ENCODE data around the gene CA5B. TPM values are rescaled to one million over a fixed set of nuclear protein-coding genes. Genes with fewer than 3 reads are reported as not detected.

The CA5B gene
- polyA plus RNA-seq, 2 of the 4 experiments (the other 2 are of a cell fraction), result 5.2 to 12.5 TPM

DNA sequence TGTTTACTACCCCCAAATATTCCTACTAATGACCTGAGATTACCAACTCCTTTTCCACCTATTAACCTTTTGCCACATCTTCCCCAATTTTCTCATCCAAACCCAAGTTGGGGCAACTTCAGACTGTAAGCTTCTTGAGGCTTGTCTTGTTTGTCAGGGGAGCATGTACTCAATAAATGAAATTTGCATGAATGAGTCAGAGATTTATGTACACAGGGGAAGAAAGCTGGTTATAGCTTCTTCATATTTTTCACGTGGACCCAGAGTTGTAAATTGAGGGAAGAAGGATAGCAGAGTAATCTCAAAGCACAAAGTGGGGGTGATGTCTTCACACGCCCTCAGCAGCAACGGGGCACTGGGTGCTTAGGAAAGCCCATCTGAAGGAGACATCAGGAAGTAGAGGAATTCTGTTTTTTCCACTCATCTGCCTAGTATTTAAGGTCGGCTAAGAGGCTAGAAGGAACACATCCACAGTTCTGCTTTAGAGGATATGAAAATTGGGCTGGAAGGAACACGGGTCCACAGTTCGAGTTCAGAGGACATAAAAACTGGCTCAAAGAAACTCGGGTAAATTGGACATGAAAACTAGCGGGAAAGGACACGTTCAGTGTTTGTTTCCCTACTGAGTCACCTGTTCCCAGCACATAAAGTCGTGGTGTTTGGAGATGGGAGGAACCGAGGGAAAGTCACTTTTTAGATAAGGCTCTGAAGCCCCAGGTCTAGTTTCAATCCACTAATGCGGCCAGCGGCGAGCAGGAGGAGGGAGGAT is 696 bp upstream of the CA5B start:
- POLR2A ChIA-PET, result interaction anchor here (0.7 to 0.9 kb wide), 2 partner anchors 62 to 982 kb away, joined by 3 to 4 read pairs; partner anchors contain the start of gene SYAP1
- ATAC-seq (peak; percentile 12 to 16; a peak in 3 of 6 replicates), DNase-seq (ENCODE audit: low read depth in 1 of 2, low spot score in 1 of 2) (no peak), FAIRE-seq (no peak)
- TF ChIP-seq, protein P1, sequence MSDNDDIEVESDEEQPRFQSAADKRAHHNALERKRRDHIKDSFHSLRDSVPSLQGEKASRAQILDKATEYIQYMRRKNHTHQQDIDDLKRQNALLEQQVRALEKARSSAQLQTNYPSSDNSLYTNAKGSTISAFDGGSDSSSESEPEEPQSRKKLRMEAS (IDR thresholded peaks at IDR 0.05), result no peak
- TF ChIP-seq GATA3 (IDR thresholded peaks at IDR 0.05; ENCODE audit: borderline replicate concordance) (no peak), HOXA7 (CRISPR knock-in tag; IDR thresholded peaks at IDR 0.05) (no peak), CBX8 (IDR thresholded peaks at IDR 0.05) (no peak), TFCP2L1 (CRISPR knock-in tag; IDR thresholded peaks at IDR 0.05) (no peak), ZFP36 (IDR thresholded peaks at IDR 0.05; ENCODE audit: borderline replicate concordance, partially characterized antibody) (no peak), RARB (CRISPR knock-in tag; IDR thresholded peaks at IDR 0.05) (no peak), POLR2A (IDR thresholded peaks at IDR 0.05; ENCODE audit: low read length) (no peak), TP53 (CRISPR knock-in tag; IDR thresholded peaks at IDR 0.05) (no peak), ESRRA (IDR thresholded peaks at IDR 0.05; ENCODE audit: borderline replicate concordance, low read length) (no peak), NFE2L2 (conservative IDR thresholded peaks at IDR 0.05; ENCODE audit: low read length) (no peak), HOXB13 (CRISPR knock-in tag; IDR thresholded peaks at IDR 0.05; ENCODE audit: low read depth) (no peak), CBX2 (IDR thresholded peaks at IDR 0.05; ENCODE audit: borderline replicate concordance, low read depth) (no peak), RAD21 (conservative IDR thresholded peaks at IDR 0.05 in 1 of 2, IDR thresholded peaks at IDR 0.05 in 1 of 2) (no peak)
- TF ChIP-seq, protein P2, sequence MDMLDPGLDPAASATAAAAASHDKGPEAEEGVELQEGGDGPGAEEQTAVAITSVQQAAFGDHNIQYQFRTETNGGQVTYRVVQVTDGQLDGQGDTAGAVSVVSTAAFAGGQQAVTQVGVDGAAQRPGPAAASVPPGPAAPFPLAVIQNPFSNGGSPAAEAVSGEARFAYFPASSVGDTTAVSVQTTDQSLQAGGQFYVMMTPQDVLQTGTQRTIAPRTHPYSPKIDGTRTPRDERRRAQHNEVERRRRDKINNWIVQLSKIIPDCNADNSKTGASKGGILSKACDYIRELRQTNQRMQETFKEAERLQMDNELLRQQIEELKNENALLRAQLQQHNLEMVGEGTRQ (IDR thresholded peaks at IDR 0.05), result no peak
- TF ChIP-seq, protein P3, sequence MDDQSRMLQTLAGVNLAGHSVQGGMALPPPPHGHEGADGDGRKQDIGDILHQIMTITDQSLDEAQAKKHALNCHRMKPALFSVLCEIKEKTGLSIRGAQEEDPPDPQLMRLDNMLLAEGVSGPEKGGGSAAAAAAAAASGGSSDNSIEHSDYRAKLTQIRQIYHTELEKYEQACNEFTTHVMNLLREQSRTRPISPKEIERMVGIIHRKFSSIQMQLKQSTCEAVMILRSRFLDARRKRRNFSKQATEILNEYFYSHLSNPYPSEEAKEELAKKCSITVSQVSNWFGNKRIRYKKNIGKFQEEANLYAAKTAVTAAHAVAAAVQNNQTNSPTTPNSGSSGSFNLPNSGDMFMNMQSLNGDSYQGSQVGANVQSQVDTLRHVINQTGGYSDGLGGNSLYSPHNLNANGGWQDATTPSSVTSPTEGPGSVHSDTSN (IDR thresholded peaks at IDR 0.05), result no peak
- TF ChIP-seq, protein P4, sequence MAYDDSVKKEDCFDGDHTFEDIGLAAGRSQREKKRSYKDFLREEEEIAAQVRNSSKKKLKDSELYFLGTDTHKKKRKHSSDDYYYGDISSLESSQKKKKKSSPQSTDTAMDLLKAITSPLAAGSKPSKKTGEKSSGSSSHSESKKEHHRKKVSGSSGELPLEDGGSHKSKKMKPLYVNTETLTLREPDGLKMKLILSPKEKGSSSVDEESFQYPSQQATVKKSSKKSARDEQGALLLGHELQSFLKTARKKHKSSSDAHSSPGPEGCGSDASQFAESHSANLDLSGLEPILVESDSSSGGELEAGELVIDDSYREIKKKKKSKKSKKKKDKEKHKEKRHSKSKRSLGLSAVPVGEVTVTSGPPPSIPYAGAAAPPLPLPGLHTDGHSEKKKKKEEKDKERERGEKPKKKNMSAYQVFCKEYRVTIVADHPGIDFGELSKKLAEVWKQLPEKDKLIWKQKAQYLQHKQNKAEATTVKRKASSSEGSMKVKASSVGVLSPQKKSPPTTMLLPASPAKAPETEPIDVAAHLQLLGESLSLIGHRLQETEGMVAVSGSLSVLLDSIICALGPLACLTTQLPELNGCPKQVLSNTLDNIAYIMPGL (CRISPR knock-in tag; IDR thresholded peaks at IDR 0.05; ENCODE audit: borderline replicate concordance), result no peak
- TF ChIP-seq, protein P5, sequence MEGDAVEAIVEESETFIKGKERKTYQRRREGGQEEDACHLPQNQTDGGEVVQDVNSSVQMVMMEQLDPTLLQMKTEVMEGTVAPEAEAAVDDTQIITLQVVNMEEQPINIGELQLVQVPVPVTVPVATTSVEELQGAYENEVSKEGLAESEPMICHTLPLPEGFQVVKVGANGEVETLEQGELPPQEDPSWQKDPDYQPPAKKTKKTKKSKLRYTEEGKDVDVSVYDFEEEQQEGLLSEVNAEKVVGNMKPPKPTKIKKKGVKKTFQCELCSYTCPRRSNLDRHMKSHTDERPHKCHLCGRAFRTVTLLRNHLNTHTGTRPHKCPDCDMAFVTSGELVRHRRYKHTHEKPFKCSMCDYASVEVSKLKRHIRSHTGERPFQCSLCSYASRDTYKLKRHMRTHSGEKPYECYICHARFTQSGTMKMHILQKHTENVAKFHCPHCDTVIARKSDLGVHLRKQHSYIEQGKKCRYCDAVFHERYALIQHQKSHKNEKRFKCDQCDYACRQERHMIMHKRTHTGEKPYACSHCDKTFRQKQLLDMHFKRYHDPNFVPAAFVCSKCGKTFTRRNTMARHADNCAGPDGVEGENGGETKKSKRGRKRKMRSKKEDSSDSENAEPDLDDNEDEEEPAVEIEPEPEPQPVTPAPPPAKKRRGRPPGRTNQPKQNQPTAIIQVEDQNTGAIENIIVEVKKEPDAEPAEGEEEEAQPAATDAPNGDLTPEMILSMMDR (IDR thresholded peaks at IDR 0.05), result no peak
- TF ChIP-seq, protein P6, sequence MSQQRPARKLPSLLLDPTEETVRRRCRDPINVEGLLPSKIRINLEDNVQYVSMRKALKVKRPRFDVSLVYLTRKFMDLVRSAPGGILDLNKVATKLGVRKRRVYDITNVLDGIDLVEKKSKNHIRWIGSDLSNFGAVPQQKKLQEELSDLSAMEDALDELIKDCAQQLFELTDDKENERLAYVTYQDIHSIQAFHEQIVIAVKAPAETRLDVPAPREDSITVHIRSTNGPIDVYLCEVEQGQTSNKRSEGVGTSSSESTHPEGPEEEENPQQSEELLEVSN (IDR thresholded peaks at IDR 0.05; ENCODE audit: borderline replicate concordance, low read depth), result no peak
- TF ChIP-seq, protein P7, sequence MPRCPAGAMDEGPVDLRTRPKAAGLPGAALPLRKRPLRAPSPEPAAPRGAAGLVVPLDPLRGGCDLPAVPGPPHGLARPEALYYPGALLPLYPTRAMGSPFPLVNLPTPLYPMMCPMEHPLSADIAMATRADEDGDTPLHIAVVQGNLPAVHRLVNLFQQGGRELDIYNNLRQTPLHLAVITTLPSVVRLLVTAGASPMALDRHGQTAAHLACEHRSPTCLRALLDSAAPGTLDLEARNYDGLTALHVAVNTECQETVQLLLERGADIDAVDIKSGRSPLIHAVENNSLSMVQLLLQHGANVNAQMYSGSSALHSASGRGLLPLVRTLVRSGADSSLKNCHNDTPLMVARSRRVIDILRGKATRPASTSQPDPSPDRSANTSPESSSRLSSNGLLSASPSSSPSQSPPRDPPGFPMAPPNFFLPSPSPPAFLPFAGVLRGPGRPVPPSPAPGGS (IDR thresholded peaks at IDR 0.05), result no peak
- H3K27ac ChIP-seq, result peak overlapping the region in 1 of 2 experiments; percentile 69; a peak in 3 of 6 replicates
- peak overlapping the region; percentile 46 for H3K4me3 ChIP-seq
- WGBS (ENCODE audit: missing lambda C conversion rate), result 11% methylated on average over 12 of the region's 14 CpGs
- peaks cover 26% of the 10 kb centered on the region for H3K4me1 ChIP-seq
- H3K9me3 ChIP-seq, result no peaks in the 10 kb centered on the region
- CTCF ChIA-PET, result interaction anchor here (0.6 kb wide), 1 partner anchor 291 kb away, joined by 3 read pairs; no protein-coding TSS in a partner anchor
- peak overlapping the region; percentile 84 for H3K4me2 ChIP-seq

Measured in A549 (cell line).